Measurements from ENCODE around the gene IVD.

Gene IVD

GRCh38 chr15:40379374-40379773 lies 26.2 kb upstream of the IVD start:
- no peak for DNase-seq

- peak; percentile 87 for DNase-seq
These were observed 25.7 kb upstream of the IVD start for GRCh38 chr15:40379853-40380252.

- no peak for DNase-seq
These were observed 25.0 kb upstream of the IVD start for GRCh38 chr15:40380636-40381035.

- DNase-seq = no peak
These were observed 23.6 kb upstream of the IVD start for GRCh38 chr15:40381818-40382529.

GRCh38 chr15:40382580-40383456 lies 22.8 kb upstream of the IVD start, which contains the start of gene KNSTRN:
Gene KNSTRN, plus strand, starts transcription at chr15:40382721. Its CDS starts 115 bp downstream, at chr15:40382836.
- peak; percentile 73 for DNase-seq

GRCh38 chr15:40386480-40386879 lies 19.1 kb upstream of the IVD start:
- no peak for DNase-seq

GRCh38 chr15:40388941-40389823 lies 16.4 kb upstream of the IVD start:
- DNase-seq = no peak

- DNase-seq = no peak
These were observed 15.6 kb upstream of the IVD start for GRCh38 chr15:40389824-40390595.

- no peak for DNase-seq
These were observed 12.3 kb upstream of the IVD start for GRCh38 chr15:40392986-40393948.

GRCh38 chr15:40397688-40398412 lies 7.7 kb upstream of the IVD start:
- no peak for DNase-seq

- no peak for DNase-seq
These were observed 7.2 kb upstream of the IVD start for GRCh38 chr15:40398413-40398873.

- no peak for DNase-seq
These were observed 6.2 kb upstream of the IVD start for GRCh38 chr15:40399370-40399769.

GRCh38 chr15:40407330-40407990 lies 1.9 kb downstream of the IVD start:
- DNase-seq = no peak

- DNase-seq = no peak
These were observed 3.8 kb downstream of the IVD start for GRCh38 chr15:40409366-40409765.

- DNase-seq = no peak
These were observed 4.9 kb downstream of the IVD start for GRCh38 chr15:40410476-40410875.

GRCh38 chr15:40412095-40412759 lies 6.6 kb downstream of the IVD start:
- no peak for DNase-seq

GRCh38 chr15:40413036-40413435 lies 7.4 kb downstream of the IVD start:
- DNase-seq = no peak

GRCh38 chr15:40414816-40415215 lies 9.2 kb downstream of the IVD start:
- DNase-seq = no peak

GRCh38 chr15:40415226-40415625 lies 9.6 kb downstream of the IVD start:
- DNase-seq = no peak

Measured in NCI-H226 (cell line).